Muscle of back (tissue), 11 donors: ENCODE data around the gene UNC50. TPM values are rescaled to one million over a fixed set of nuclear protein-coding genes. Genes with fewer than 3 reads are reported as not detected.
"Not testable (repeated sequence)": the region's sequence is repeated elsewhere in the genome, so short reads cannot be mapped to it uniquely, and the experiment has no call there.

ENCODE experiments used
- DNase-seq, 3 donors: peaks; one replicate each; pipeline versions ENCODE4 v3.0.0 to v3.0.0-alpha.2; 2013
- polyA plus RNA-seq, 10 donors: library from polyadenylated mRNA; unstranded; fragments of 120-200 nt; gene quantifications; one replicate each; pipeline ENCODE4 v1.2.1, GENCODE V29; 2013; ENCODE audit not compliant: insufficient read length in 10 of 10

Gene UNC50
- polyA plus RNA-seq, 10 donors: 24.9 to 42.1 (median 32.1) TPM

GRCh38 chr2:98572211-98572610, 36.2 kb upstream of the UNC50 start:
- no peak for DNase-seq

GRCh38 chr2:98572676-98573075, 35.7 kb upstream of the UNC50 start:
- no peak for DNase-seq

GRCh38 chr2:98573426-98573825, 35.0 kb upstream of the UNC50 start:
- DNase-seq: no peak

GRCh38 chr2:98576666-98577312, 31.6 kb upstream of the UNC50 start:
- DNase-seq: no peak

- DNase-seq: no peak
Observed at GRCh38 chr2:98577313-98577712, 31.1 kb upstream of the UNC50 start.

DNA sequence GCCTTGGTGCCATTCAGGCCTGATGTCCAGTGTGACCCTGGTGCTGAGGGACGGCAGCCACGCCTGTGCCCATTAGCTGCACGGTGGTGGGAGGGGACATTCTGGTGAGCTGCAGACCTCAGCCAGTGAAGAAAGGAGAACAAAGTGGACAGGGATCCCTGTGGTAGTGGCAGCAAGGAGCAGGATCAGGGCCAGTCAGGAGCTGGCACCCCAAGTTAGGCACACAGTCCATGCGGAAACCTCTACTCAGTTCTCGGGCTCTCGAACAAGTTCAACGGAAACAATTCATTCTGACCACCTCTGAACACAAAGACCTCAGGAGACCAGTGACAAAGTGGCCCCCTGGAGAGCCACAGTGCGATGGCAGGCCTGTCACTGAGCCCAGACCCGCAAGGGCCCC, 30.2 kb upstream of the UNC50 start:
- no peak for DNase-seq

DNA sequence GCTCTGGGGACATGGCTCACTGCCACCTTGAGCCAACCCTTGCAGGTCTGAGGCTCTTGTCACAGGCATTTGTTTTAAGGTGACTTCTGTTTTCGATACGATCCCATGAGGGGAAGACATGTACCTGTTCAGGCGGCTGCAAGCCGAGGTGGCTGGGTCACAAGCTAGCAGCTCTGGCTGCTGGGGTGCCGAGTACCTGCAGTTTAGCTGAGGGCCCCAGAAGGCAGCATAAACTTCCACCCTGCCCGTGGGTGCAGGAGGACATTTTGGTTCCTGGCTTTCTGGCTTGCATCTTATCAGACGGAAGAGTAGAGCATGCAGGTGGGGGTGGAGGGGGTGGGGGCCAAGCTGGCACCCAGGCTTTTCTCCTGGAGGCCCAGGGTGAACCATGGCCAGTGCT, 28.5 kb upstream of the UNC50 start:
- DNase-seq: no peak

DNA sequence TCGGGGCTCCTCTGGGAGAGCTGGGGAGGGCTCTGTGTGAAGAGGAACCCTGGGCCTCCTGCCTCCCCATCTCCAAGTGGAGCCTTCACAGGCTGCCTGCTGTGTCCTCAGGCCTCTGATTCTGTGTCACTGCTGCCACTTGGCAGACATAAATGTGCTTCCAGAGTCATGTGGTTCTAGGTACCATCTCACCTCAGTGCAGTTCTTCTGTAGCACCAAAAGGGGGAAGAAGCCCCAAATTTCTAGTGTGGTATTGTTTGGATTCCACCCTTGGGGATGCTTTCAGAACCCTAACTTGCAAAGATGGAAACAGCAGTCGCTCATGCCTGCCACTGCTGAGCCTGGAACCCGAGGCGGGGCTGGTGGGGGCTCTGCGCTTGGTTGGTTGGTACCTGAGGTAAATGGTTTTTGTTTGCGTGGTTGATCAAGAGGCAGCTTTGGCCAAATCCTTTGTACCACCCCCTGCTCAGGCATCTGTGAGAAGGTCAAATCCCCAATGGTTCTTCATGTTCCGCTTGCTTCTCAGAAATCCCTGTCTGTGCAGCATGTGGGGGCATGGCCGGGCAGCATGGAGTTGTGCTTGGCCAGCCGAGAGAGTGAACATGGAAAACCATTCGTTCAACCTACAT, 27.6 kb upstream of the UNC50 start:
- DNase-seq: no peak

DNA sequence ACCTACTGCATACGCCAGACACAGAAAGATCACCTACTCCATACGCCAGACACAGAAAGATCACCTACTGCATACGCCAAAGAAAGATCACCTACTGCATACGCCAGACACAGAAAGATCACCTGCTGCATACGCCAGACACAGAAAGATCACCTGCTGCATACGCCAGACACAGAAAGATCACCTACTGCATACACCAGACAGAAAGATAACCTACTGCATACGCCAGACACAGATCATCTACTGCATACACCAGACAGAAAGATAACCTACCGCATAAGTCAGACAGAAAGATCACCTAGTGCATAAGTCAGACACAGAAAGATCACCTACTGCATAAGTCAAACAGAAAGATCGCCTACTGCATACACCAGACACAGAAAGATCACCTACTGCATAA, 25.9 kb upstream of the UNC50 start:
- no peak for DNase-seq

DNA sequence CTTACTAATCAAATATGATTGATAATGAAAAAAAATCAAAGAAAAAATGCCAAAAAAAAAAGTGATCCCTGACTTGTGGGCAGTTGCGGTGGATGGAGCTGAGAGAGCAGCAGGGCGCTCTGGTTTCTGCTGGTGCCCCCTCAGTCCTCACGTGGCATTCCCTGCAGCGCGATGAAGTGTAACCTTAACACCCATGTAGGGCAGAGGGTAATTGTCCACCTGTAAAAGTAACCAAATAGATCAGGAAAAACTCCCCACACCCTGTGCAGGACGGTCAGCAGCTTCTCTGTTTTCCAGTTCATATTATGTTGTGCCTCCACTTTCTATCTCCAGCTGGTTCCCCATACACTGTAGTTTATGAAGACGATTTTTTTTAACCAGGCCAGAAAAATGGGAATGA, 25.1 kb upstream of the UNC50 start:
- no peak for DNase-seq

DNA sequence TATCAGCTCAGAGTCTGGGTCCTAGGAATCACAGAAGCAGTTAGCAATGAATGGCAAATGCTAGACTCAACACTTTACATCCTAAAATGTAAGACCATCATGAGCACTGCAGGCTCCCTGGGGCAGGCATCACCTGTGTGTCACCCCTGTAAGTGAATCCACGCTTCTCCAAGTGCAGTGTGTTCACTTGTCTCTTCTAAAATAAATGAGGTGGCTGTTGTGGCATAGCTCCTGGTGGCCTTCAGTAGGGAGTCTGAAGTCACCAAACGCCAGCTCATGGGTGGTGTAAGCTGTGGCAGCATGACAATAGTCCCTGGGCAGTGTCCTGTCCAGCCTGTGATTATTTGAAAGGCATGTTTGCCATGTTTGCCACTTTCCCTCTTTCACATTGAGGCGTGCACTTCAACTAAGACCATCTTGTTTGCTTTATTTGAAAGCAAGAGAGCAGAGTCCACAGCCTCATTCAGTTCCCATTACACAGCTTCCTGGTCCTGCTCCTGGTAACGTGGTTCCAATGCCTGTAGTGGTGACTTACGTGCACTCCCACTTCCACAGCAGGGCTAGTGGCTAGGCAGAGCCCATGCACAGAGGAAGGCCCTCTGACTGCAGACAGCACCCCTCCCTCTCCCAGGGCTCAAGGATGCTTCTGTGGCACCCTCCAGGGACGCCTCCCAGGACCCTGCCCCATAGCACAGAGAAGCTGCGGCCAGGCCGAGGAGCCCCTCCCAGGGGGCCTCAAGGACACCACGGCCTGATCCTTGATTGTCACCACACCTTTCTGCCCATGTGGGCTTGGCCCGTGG, 24.4 kb upstream of the UNC50 start:
- DNase-seq: no peak

GRCh38 chr2:98585386-98585785, 23.0 kb upstream of the UNC50 start:
- DNase-seq: no peak

DNA sequence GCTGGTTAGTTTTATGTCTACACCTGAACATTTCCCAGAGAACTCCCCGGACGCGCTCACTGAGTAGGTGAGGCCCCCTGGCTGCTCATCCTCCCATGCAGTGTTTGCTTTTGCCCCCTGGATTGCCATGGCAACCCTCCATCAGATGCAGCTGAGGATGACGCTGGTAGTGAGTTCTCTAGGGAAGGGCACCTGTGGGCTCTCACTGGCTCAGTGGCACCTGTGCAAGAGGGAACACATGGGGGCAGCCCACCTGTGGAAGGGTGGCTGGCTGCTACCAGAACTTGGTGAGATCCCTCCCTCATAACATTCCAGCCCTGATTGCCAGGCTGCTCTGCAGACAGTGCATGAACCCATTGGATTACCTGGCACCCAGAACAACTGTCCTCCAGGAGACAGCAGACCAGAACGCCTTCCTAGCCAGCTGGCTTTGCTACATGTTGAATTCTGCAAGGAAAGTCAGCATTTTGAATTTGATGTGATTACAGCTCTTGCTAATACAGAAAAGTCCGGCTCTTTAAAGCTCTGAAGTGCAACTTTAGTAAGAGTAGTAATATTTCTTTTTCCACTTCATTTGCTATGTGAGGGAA, 21.7 kb upstream of the UNC50 start:
- no peak for DNase-seq

- no peak for DNase-seq
Observed at GRCh38 chr2:98588880-98589431, 19.4 kb upstream of the UNC50 start.

GRCh38 chr2:98589489-98589888, 18.9 kb upstream of the UNC50 start:
- no peak for DNase-seq

GRCh38 chr2:98592565-98592964, 15.8 kb upstream of the UNC50 start:
- no peak for DNase-seq

DNA sequence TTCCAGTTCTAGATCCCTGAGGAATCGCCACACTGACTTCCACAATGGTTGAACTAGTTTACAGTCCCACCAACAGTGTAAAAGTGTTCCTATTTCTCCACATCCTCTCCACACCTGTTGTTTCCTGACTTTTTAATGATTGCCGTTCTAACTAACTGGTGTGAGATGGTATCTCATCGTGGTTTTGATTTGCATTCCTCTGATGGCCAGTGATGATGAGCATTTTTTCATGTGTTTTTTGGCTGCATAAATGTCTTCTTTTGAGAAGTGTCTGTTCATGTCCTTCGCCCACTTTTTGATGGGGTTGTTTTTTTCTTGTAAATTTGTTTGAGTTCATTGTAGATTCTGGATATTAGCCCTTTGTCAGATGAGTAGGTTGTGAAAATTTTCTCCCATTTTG, 13.7 kb upstream of the UNC50 start:
- not testable (repeated sequence) for DNase-seq

DNA sequence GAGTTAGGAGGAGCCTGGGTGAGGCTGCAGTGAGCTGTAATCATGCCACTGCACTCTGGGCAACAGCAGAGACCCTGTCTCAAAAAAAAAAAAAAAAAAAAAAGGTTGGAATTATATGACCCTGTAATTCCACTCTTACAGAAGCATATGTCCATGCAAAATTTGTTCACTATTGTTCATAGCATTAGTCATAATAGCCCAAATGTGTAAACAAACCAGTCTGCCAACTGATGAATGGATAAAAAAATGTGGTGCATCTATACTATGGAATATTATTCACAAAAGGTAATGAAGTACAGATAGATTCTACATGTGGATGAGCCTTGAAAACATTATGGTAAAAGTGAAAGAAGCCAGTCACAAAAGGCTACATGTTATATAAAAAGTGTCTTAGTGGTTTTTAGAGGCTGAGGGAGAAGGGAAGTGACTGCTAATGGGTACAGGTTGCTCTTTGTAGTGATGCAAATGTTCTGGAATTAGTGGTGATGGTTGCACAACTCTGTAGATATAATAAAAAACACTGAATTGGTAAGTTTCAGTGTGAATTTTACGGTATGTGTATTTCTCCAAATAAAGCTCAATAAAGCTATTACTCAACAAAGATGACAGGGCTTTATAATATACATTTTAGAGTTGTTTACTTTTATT, 9.5 kb upstream of the UNC50 start:
- DNase-seq: no peak

DNA sequence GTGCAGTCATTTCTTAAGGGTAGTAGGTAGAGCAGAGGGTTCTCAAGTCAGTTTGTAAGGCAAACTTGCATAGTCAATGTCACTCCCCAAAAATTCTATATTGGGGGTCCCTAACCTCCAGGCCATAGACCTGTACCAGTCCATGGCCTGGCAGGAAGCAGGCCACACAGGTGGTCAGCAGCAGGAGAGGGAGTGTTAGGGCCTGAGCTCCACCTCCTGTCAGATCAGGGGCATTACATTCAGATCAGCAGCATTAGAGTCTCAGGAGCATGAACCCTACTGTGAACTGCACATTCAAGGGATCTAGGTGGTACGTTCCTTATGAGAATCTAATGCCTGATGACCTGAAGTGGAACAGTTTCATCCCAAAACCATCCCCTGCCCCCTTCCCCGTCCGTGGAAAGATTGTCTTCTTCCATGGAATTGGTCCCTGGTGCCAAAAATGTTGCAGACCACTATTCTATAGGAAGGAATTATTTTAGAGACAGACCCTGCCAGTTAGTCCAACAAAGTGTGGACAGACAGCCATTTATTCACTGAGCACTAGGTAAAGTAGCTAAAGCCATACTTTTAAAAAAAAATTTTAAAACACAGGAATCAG, 6.8 kb upstream of the UNC50 start:
- DNase-seq: peak in 2 of 3 donors; percentile 8 to 25

DNA sequence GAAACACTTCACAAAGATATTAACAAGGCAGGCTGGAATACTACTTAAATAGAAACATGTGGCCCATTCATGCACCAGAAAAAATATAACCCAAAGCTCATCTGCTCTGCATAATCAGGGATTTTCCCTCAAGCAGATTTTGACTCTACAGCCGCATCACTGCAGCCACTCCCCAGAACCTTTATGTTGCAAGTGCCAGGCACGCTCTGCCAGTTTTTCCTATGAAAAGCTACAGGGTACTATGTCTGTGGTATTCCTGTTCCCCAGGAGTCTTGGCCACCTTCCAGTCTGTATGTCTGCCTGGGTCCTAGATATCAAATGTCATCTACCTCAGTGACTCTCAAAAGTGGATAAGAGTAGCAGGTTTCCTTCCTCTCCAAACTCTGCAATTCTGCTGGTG, 3.8 kb upstream of the UNC50 start:
- DNase-seq: no peak

DNA sequence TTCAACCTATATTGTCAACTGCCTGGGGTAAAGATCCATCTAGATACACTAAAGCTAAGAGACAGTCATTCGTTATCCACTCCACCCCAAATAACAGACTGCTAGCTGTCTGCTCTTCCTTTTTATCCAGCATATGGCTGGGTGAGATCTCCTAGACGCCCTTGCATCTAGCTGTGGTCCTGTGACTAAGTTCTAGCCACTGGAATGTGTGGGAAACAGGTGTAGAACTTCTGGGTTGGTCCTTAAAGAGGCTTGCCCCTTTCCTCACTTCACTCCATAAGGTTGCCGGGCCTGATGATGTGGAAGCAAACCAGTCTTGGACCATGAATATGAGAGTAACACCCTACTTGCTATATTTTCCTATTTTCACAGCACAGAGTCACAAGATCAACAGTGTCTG, 3.3 kb upstream of the UNC50 start:
- no peak for DNase-seq

DNA sequence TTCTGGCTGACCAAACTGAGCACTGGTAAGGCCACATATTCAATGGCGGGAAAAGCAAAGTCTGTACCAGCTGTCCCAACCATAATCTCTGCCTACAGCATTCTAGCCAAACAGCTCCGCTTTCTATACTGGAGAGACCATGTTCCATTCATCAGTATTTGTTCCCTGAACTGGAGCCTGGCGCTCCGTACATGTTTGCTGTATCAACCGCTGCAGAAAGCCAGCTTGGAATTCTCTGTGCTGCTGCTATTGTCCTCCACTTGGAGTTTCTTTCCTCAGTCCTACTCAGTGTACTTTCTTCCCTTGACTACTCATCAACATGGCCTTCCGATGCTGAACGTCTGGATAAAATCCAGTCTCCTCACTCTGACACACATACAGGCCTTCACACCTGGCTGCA, 2.0 kb upstream of the UNC50 start:
- no peak for DNase-seq
